GM12878 (cell line): ENCODE results near the gene TRDN. TPM values are rescaled to one million over a fixed set of nuclear protein-coding genes. Genes with fewer than 3 reads are reported as not detected.

Experiments
- ATAC-seq: fragments of 200-7000 bp; cut with Tn5 transposase; 3 replicates; pipeline ENCODE4 v1.9.1; 2020; ENCODE audit warnings: mild to moderate bottlenecking, moderate library complexity
- BruUV-seq: library from RNA; stranded (reverse); fragments of 400-500 nt; replicated peaks from 2 replicates; lab custom pipeline; 2021; lab: Mats Ljungman, UMichigan
- CTCF ChIA-PET: fragments of 300-600 bp; sonication (Branson Sonifier 250); formaldehyde crosslinking; extraction: SDS; loops from one replicate; lab custom pipeline; 2021; ENCODE audit warnings: inconsistent platforms; lab: Yijun Ruan, JAX
- POLR2A ChIA-PET: fragments of 350-600 bp; formaldehyde crosslinking; extraction: SDS; loops from one replicate; lab custom pipeline; 2021; ENCODE audit warnings: inconsistent platforms; lab: Charles Lee
- RAD21 ChIA-PET: fragments of 300-600 bp; sonication (Branson Sonifier 250); formaldehyde crosslinking; loops from one replicate; lab custom pipeline; 2023; ENCODE audit warnings: antibody characterized with exemption; ENCODE audit not compliant: unreplicated experiment; lab: Charles Lee
- SMC1A ChIA-PET: fragments of 300-600 bp; sonication (Branson Sonifier 250); formaldehyde crosslinking; loops from one replicate; lab custom pipeline; 2023; ENCODE audit not compliant: unreplicated experiment, uncharacterized antibody; lab: Charles Lee
- DNase-seq: peaks from one replicate; pipeline ENCODE4 v3.0.0-alpha.2; 2011; ENCODE audit warnings: low read depth, low spot score
- FAIRE-seq: peaks from 3 replicates; lab custom pipeline; 2011; peaks lifted over from hg19 to GRCh38; lab: Jason Lieb, UNC
- H2AFZ ChIP-seq: 2 replicates; pipeline ENCODE4 v1.6.0; 2011; ENCODE audit warnings: low read depth, low read length, control low read depth; ENCODE audit not compliant: control insufficient read depth
- H3K27ac ChIP-seq: 2 replicates; pipeline ENCODE4 v1.5.1; 2011; ENCODE audit warnings: control low read depth; ENCODE audit not compliant: control insufficient read depth, insufficient read depth
- H3K27me3 ChIP-seq, 2 experiments: replicated peaks in 1 of 2; 2 replicates each; pipeline versions ENCODE4 v1.6.0 to v1.6.1; 2011; ENCODE audit warnings: low read length in 1 of 2; ENCODE audit not compliant: control insufficient read depth in 2 of 2, insufficient read depth in 2 of 2
- H3K36me3 ChIP-seq, 2 experiments: 2 replicates each; pipeline ENCODE4 v1.5.1; 2011; ENCODE audit warnings: low read length in 1 of 2; ENCODE audit not compliant: control insufficient read depth in 2 of 2, insufficient read depth in 2 of 2
- H3K4me1 ChIP-seq: 2 replicates; pipeline ENCODE4 v1.6.1; 2011; ENCODE audit warnings: mild to moderate bottlenecking, low read length, moderate library complexity, mixed read lengths; ENCODE audit not compliant: control insufficient read depth, insufficient read depth
- H3K4me2 ChIP-seq: 2 replicates; pipeline ENCODE4 v1.6.0; 2011; ENCODE audit warnings: control low read depth; ENCODE audit not compliant: control insufficient read depth, insufficient read depth
- H3K4me3 ChIP-seq: fragments of 200-600 bp; sonication (generic); 2 replicates; pipeline ENCODE4 v1.5.1; 2016
- H3K79me2 ChIP-seq: 2 replicates; pipeline ENCODE4 v1.6.0; 2011; ENCODE audit warnings: low read length; ENCODE audit not compliant: control insufficient read depth, insufficient read depth
- H3K9ac ChIP-seq: 2 replicates; pipeline ENCODE4 v1.8.0; 2011; ENCODE audit warnings: low read length, control low read depth, mixed read lengths; ENCODE audit not compliant: control insufficient read depth, insufficient read depth
- H3K9me3 ChIP-seq: replicated peaks from 3 replicates; pipeline ENCODE4 v1.5.1; 2011; ENCODE audit warnings: mild to moderate bottlenecking, low read length; ENCODE audit not compliant: control insufficient read depth, insufficient read depth
- H4K20me1 ChIP-seq: 2 replicates; pipeline ENCODE4 v1.6.0; 2011; ENCODE audit not compliant: control insufficient read depth, insufficient read depth
- E2F4 ChIP-seq: IDR thresholded peaks from 2 replicates; pipeline ENCODE4 v1.6.1; 2012; ENCODE audit warnings: low read depth, low read length, improper control_type of control experiment
- HDGF ChIP-seq: fragments of 450-650 bp; IDR thresholded peaks from 2 replicates; pipeline ENCODE4 v1.6.1; 2016; ENCODE audit warnings: antibody characterized with exemption
- NR2C2 ChIP-seq: IDR thresholded peaks from 2 replicates; pipeline ENCODE4 v1.6.1; 2011; ENCODE audit warnings: borderline replicate concordance, low read depth; ENCODE audit not compliant: control insufficient read depth, insufficient read length
- RFX5 ChIP-seq: IDR thresholded peaks from 2 replicates; pipeline ENCODE4 v1.6.1; 2011; ENCODE audit warnings: low read depth, low read length, improper control_type of control experiment
- SMARCA5 ChIP-seq: fragments of 450-650 bp; IDR thresholded peaks from 2 replicates; pipeline ENCODE4 v1.6.1; 2017; ENCODE audit warnings: mild to moderate bottlenecking
- STAT1 ChIP-seq: fragments of 450-650 bp; conservative IDR thresholded peaks from 2 replicates; pipeline ENCODE4 v1.6.1; 2014; ENCODE audit warnings: antibody characterized with exemption, mild to moderate bottlenecking
- TCF3 ChIP-seq: IDR thresholded peaks from 2 replicates; pipeline ENCODE4 v1.6.1; 2012; ENCODE audit warnings: low read depth, mild to moderate bottlenecking, low read length, borderline replicate concordance; ENCODE audit not compliant: insufficient read depth
- WGBS: methylation state at CpG from one replicate; pipeline ENCODE4 v1.1.6; 2016; ENCODE audit warnings: low lambda C conversion rate; ENCODE audit not compliant: insufficient replicate concordance, insufficient coverage; ENCODE audit errors: missing lambda C conversion rate; 5-methylcytosine and 5-hydroxymethylcytosine counted together
- in situ Hi-C: fragments of 300-500 bp; cut with MboI; formaldehyde crosslinking; loops from 9 replicates; pipeline ENCODE4 v1.14.3; 2018; ENCODE audit warnings: mixed read lengths
- intact Hi-C: fragments of 100-400 bp; cut with micrococcal nuclease; formaldehyde crosslinking; loops from one replicate; pipeline ENCODE4 v1.14.2; 2022; ENCODE audit not compliant: unreplicated experiment
- polyA plus RNA-seq, 11 experiments: library from polyadenylated mRNA; depleted of rRNA in 4 of 11; unstranded in 6 of 11; stranded (reverse) in 5 of 11; fragments of >200 nt; fragmentation: Nextera tagmentation in 4 of 11; fragmentation: Illumina TruSeq in 1 of 11; extraction: Ambion mirVana in 4 of 11; extraction: Trizol in 1 of 11; gene quantifications; 1 replicate in 1 of 11; 2 replicates in 10 of 11; pipeline versions ENCODE4 v1.2.1 to v1.2.3, GENCODE V29; 2011 to 2016; ENCODE audit warnings: inconsistent platforms in 2 of 11, missing spikeins in 2 of 11, low read depth in 1 of 11
- total RNA-seq, 4 experiments: library from RNA; depleted of rRNA in 3 of 4; stranded (reverse); fragments of >200 nt in 3 of 4; fragmentation: Illumina TruSeq in 1 of 4; extraction: Trizol in 1 of 4; gene quantifications; 2 replicates each; pipeline versions ENCODE4 v1.2.1 to v1.2.3, GENCODE V29; 2013 to 2021

Gene TRDN
- total and polyA plus RNA-seq, 10 of the 15 experiments (the other 5 are each of a cell fraction or from before 2014, with no cell fraction given), result not detected

- Histone ChIP-seq H4K20me1 (no peaks in the 10 kb centered on the region), H3K27ac (no peak overlapping the region), H3K9ac (no peak overlapping the region), H3K27me3 (no peaks in the 10 kb centered on the region), H3K4me1 (no peaks in the 10 kb centered on the region), H3K4me2 (no peak overlapping the region)
- SMC1A ChIA-PET, result interaction anchor here (1.0 to 3.1 kb wide), 4 partner anchors 14 to 53 kb away, joined by 3 to 9 read pairs (median 5); no protein-coding TSS in a partner anchor
- no TSS peak for BruUV-seq
- no peak for TF ChIP-seq STAT1
- TF ChIP-seq TCF3, result no peak
- TF ChIP-seq HDGF, result no peak
- TF ChIP-seq RFX5, result no peak
- no peak for TF ChIP-seq E2F4
- TF ChIP-seq NR2C2, result no peak
- no peak for TF ChIP-seq SMARCA5
- TF ChIP-seq, all 136 proteins: peak for 0
- no peak for FAIRE-seq
- DNase-seq, result no peak
- no peaks in the 10 kb centered on the region for H3K79me2 ChIP-seq
- ATAC-seq, result no peak
- H2AFZ ChIP-seq, result no peak overlapping the region
- H3K9me3 ChIP-seq, result no peaks in the 10 kb centered on the region
- 22% methylated on average over 1 of the region's 1 CpG for WGBS
- ChIA-PET POLR2A (interaction anchor here (0.6 kb wide), 1 partner anchor 219 kb away, joined by 7 read pairs; no protein-coding TSS in a partner anchor), RAD21 (interaction anchor here (0.8 to 1.9 kb wide), 3 partner anchors 20 to 80 kb away, joined by 3 to 16 read pairs (median 4); no protein-coding TSS in a partner anchor), CTCF (no interaction called here)
- intact Hi-C loops (no loop called here), in situ Hi-C loops (no loop called here)
- no peaks in the 10 kb centered on the region for H3K36me3 ChIP-seq
- H3K4me3 ChIP-seq, result no peak overlapping the region
Measured at GRCh38 chr6:123635567-123635966, 1.2 kb downstream of the TRDN start.
